Liver (tissue), 9 donors: ENCODE results near the gene TTYH2. TPM values are rescaled to one million over a fixed set of nuclear protein-coding genes. Genes with fewer than 3 reads are reported as not detected.

Source experiments
- DNase-seq: peaks from one replicate; pipeline ENCODE4 v3.0.0-alpha.2; 2017; ENCODE audit warnings: low spot score
- H3K27ac ChIP-seq, 2 donors: one replicate each; pipeline ENCODE4 v1.7.0; 2013; ENCODE audit warnings: inconsistent platforms in 2 of 2, low read length in 2 of 2, control low read depth in 1 of 2, low read depth in 1 of 2, mild to moderate bottlenecking in 1 of 2
- H3K27me3 ChIP-seq, 4 donors: one replicate each; pipeline versions ENCODE4 v1.6.1 to v1.7.0; 2013; ENCODE audit warnings: low read length in 3 of 4, inconsistent platforms in 1 of 4, mild to moderate bottlenecking in 1 of 4, moderate library complexity in 1 of 4; ENCODE audit not compliant: control insufficient read depth in 4 of 4, insufficient read depth in 4 of 4
- H3K36me3 ChIP-seq, 4 donors: one replicate each; pipeline versions ENCODE4 v1.6.1 to v1.7.0; 2013; ENCODE audit warnings: low read length in 3 of 4, mild to moderate bottlenecking in 3 of 4, low read depth in 1 of 4, moderate library complexity in 1 of 4; ENCODE audit not compliant: control insufficient read depth in 4 of 4, insufficient read depth in 3 of 4
- H3K4me1 ChIP-seq, 4 donors: one replicate each; pipeline versions ENCODE4 v1.6.1 to v1.7.0; 2013; ENCODE audit warnings: low read length in 3 of 4, mild to moderate bottlenecking in 3 of 4, moderate library complexity in 1 of 4; ENCODE audit not compliant: control insufficient read depth in 4 of 4, insufficient read depth in 4 of 4
- H3K4me3 ChIP-seq, 3 donors: one replicate each; pipeline versions ENCODE4 v1.6.1 to v1.7.0; 2013; ENCODE audit warnings: low read length in 3 of 3, control low read depth in 1 of 3, low read depth in 1 of 3, mild to moderate bottlenecking in 1 of 3
- H3K9ac ChIP-seq, 2 donors: one replicate each; pipeline ENCODE4 v1.7.0; 2013; ENCODE audit warnings: low read length in 2 of 2, mild to moderate bottlenecking in 2 of 2, moderate library complexity in 2 of 2, control low read depth in 1 of 2, low read depth in 1 of 2
- H3K9me3 ChIP-seq, 4 donors: one replicate each; pipeline versions ENCODE4 v1.6.1 to v1.7.0; 2013; ENCODE audit warnings: low read length in 3 of 4; ENCODE audit not compliant: control insufficient read depth in 4 of 4
- EGR1 ChIP-seq, 2 donors: IDR thresholded peaks; 2 replicates each; pipeline ENCODE4 v1.6.1; 2016 to 2018; ENCODE audit warnings: antibody characterized with exemption in 2 of 2, low read depth in 2 of 2
- FOXA1 ChIP-seq: IDR thresholded peaks from 2 replicates; pipeline ENCODE4 v1.6.1; 2016; ENCODE audit warnings: antibody characterized with exemption
- FOXA2 ChIP-seq: IDR thresholded peaks from 2 replicates; pipeline ENCODE4 v1.6.1; 2016; ENCODE audit warnings: antibody characterized with exemption
- GABPA ChIP-seq, 2 donors: IDR thresholded peaks in 1 of 2; conservative IDR thresholded peaks in 1 of 2; 2 replicates each; pipeline ENCODE4 v1.6.1; 2016; ENCODE audit warnings: antibody characterized with exemption in 2 of 2, mild to moderate bottlenecking in 1 of 2, moderate library complexity in 1 of 2
- HNF4A ChIP-seq, 2 donors: conservative IDR thresholded peaks; 2 replicates each; pipeline ENCODE4 v1.6.1; 2016; ENCODE audit warnings: antibody characterized with exemption in 2 of 2, mild to moderate bottlenecking in 2 of 2
- HNF4G ChIP-seq: IDR thresholded peaks from 2 replicates; pipeline ENCODE4 v1.6.1; 2016; ENCODE audit warnings: antibody characterized with exemption
- JUND ChIP-seq, 2 donors: IDR thresholded peaks; 2 replicates each; pipeline ENCODE4 v1.6.1; 2016; ENCODE audit warnings: antibody characterized with exemption in 2 of 2
- NR2F2 ChIP-seq: IDR thresholded peaks from 2 replicates; pipeline ENCODE4 v1.6.1; 2016; ENCODE audit warnings: antibody characterized with exemption
- RAD21 ChIP-seq, 2 donors: IDR thresholded peaks; 2 replicates each; pipeline ENCODE4 v1.6.1; 2016; ENCODE audit warnings: antibody characterized with exemption in 2 of 2, mild to moderate bottlenecking in 2 of 2
- SP1 ChIP-seq: IDR thresholded peaks from 2 replicates; pipeline ENCODE4 v1.6.1; 2018; ENCODE audit warnings: antibody characterized with exemption, mild to moderate bottlenecking
- TAF1 ChIP-seq: conservative IDR thresholded peaks from 2 replicates; pipeline ENCODE4 v1.6.1; 2016; ENCODE audit warnings: antibody characterized with exemption, mild to moderate bottlenecking
- YY1 ChIP-seq: IDR thresholded peaks from 2 replicates; pipeline ENCODE4 v1.6.1; 2016; ENCODE audit warnings: antibody characterized with exemption, mild to moderate bottlenecking
- WGBS: extraction: QIAGEN DNeasy Blood & Tissue Kit; methylation state at CpG from one replicate; pipeline ENCODE4 v1.1.7; 2013; 5-methylcytosine and 5-hydroxymethylcytosine counted together
- polyA plus RNA-seq, 2 donors: library from polyadenylated mRNA; stranded (reverse) in 1 of 2; unstranded in 1 of 2; fragments of 200-250 nt in 1 of 2; fragments of >200 nt in 1 of 2; fragmentation: Nextera tagmentation in 1 of 2; extraction: Ambion mirVana in 1 of 2; gene quantifications; one replicate each; pipeline versions ENCODE4 v1.2.1 to v1.2.3, GENCODE V29; 2013 to 2015
- total RNA-seq, 2 donors: library from RNA; depleted of rRNA; stranded (reverse); fragments of >200 nt; gene quantifications; one replicate each; pipeline ENCODE4 v1.2.3, GENCODE V29; 2014
- TF ChIP-seq, protein P1 (sequence below): IDR thresholded peaks from 2 replicates; pipeline ENCODE4 v1.6.1; 2016; ENCODE audit warnings: antibody characterized with exemption
- TF ChIP-seq, protein P2 (sequence below): IDR thresholded peaks from 2 replicates; pipeline ENCODE4 v1.6.1; 2016; ENCODE audit warnings: antibody characterized with exemption
- TF ChIP-seq, protein P3 (sequence below): fragments of 150-350 bp; IDR thresholded peaks from 2 replicates; pipeline ENCODE4 v1.5.1; 2017; ENCODE audit warnings: improper control_type of control experiment, low read depth, low read length; ENCODE audit not compliant: missing input control
- TF ChIP-seq, protein P4 (sequence below): IDR thresholded peaks from 2 replicates; pipeline ENCODE4 v1.6.1; 2016; ENCODE audit warnings: antibody characterized with exemption
- donor health status: healthy.
- donor health status: healthy.
- donor health status: healthy.
- donor health status: healthy.
- donor health status: healthy.

TTYH2 gene
- total and polyA plus RNA-seq, 4 donors: 0.40 to 2.4 (median 0.99) TPM

DNA sequence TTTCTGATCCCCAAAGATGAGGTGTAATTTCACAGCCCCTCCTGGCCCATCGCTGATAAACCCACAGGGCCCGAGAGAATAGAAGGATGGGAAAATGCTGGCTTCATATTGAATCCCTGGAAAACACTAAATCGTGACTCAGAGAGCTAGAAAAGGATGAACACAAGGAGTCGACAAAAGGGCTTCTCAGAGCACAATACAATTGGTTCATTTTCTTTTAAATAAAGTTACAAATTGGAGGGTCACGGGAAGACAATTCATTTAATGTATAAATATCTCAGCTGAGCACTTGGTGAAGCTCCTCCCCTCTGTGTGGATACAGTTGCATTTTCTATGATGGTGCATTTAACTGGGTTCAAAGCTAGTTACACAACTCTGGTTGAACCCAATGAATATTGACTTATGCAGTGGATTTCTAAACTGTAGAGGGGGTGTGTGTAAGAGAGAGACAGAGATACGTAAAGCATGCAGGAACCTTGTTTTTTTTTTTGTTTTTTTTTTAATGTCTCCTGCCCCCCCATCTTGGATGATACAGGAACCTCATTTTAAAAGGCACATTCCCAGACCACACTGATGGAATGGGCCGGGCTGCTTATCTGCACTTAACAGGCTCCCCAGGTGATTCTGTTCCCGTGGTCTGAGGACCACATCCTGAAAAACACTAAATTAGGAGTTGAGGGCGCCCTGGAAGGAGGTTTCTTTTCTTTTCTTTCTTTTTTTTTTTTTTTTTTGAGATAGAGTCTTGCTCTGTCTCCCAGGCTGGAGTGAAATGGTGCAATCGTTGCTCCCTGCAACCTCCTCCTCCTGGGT is 14.1 kb downstream of the TTYH2 start:
- WGBS: 84% methylated on average over 10 of the region's 10 CpGs
- no peak for DNase-seq
- no peak overlapping the region for H3K27ac ChIP-seq
- no peaks in the 10 kb centered on the region for H3K9me3 ChIP-seq
- no peaks in the 10 kb centered on the region for H3K36me3 ChIP-seq
- no peak for TF ChIP-seq FOXA2
- TF ChIP-seq, protein P1, sequence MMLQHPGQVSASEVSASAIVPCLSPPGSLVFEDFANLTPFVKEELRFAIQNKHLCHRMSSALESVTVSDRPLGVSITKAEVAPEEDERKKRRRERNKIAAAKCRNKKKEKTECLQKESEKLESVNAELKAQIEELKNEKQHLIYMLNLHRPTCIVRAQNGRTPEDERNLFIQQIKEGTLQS: no peak
- TF ChIP-seq RAD21 (IDR thresholded peaks at IDR 0.05): no peak
- TF ChIP-seq EGR1 (IDR thresholded peaks at IDR 0.05; ENCODE audit: low read depth in 2 of 2): no peak
- no peak for TF ChIP-seq JUND (IDR thresholded peaks at IDR 0.05)
- no peak for TF ChIP-seq HNF4A (conservative IDR thresholded peaks at IDR 0.05)
- no peak for TF ChIP-seq YY1
- TF ChIP-seq SP1: no peak
- H3K4me1 ChIP-seq: no peaks in the 10 kb centered on the region
- no peak overlapping the region for H3K9ac ChIP-seq
- no peak overlapping the region for H3K4me3 ChIP-seq
- H3K27me3 ChIP-seq: no peaks in the 10 kb centered on the region

DNA sequence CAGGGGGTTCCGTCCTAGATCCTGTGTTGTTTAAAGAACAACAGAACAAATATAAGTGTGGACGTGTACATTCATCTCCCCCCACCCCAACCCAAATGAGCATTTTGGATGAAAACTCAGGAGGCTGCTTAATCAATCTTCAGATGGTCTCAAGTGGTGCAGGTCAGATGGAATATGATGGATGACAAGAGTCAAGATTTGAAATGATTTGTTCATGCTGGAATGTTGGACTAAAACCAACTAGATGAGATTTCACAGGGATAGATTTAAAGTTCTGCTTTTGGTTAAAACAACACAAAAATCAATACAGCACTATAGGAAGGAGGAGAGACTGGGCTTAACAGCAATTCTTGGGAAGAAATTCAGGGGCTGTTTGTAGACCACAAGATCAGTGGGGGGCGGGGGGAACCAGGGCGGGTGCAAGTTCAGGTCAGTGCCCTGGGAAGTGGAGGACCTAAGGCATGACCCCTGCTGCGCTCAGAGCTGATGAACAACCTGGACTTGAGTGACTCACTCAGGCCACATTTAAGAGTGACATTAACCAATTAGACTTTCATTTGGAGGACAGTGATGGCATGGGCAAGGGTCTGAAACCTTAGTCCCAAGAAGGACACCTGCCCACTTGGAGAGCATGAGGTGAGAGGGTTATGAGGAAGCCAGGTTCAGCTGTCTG is 15.1 kb downstream of the TTYH2 start:
- no peak overlapping the region for H3K27ac ChIP-seq

More for the DNA sequence above, 15.1 kb downstream of the TTYH2 start:
- 63% methylated on average over 5 of the region's 5 CpGs for WGBS
- Histone ChIP-seq H3K36me3 (no peaks in the 10 kb centered on the region), H3K9ac (no peak overlapping the region), H3K4me3 (no peak overlapping the region), H3K9me3 (no peaks in the 10 kb centered on the region), H3K4me1 (no peaks in the 10 kb centered on the region), H3K27me3 (no peaks in the 10 kb centered on the region)
- DNase-seq: no peak
- TF ChIP-seq NR2F2: no peak
- TF ChIP-seq, protein P2, sequence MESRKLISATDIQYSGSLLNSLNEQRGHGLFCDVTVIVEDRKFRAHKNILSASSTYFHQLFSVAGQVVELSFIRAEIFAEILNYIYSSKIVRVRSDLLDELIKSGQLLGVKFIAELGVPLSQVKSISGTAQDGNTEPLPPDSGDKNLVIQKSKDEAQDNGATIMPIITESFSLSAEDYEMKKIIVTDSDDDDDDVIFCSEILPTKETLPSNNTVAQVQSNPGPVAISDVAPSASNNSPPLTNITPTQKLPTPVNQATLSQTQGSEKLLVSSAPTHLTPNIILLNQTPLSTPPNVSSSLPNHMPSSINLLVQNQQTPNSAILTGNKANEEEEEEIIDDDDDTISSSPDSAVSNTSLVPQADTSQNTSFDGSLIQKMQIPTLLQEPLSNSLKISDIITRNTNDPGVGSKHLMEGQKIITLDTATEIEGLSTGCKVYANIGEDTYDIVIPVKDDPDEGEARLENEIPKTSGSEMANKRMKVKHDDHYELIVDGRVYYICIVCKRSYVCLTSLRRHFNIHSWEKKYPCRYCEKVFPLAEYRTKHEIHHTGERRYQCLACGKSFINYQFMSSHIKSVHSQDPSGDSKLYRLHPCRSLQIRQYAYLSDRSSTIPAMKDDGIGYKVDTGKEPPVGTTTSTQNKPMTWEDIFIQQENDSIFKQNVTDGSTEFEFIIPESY: no peak
- no peak for TF ChIP-seq HNF4A (conservative IDR thresholded peaks at IDR 0.05)
- TF ChIP-seq FOXA1: no peak
- TF ChIP-seq, protein P3, sequence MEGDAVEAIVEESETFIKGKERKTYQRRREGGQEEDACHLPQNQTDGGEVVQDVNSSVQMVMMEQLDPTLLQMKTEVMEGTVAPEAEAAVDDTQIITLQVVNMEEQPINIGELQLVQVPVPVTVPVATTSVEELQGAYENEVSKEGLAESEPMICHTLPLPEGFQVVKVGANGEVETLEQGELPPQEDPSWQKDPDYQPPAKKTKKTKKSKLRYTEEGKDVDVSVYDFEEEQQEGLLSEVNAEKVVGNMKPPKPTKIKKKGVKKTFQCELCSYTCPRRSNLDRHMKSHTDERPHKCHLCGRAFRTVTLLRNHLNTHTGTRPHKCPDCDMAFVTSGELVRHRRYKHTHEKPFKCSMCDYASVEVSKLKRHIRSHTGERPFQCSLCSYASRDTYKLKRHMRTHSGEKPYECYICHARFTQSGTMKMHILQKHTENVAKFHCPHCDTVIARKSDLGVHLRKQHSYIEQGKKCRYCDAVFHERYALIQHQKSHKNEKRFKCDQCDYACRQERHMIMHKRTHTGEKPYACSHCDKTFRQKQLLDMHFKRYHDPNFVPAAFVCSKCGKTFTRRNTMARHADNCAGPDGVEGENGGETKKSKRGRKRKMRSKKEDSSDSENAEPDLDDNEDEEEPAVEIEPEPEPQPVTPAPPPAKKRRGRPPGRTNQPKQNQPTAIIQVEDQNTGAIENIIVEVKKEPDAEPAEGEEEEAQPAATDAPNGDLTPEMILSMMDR: no peak
- no peak for TF ChIP-seq SP1
- TF ChIP-seq, protein P1: no peak
- no peak for TF ChIP-seq JUND (IDR thresholded peaks at IDR 0.05)
- TF ChIP-seq HNF4G: no peak
- TF ChIP-seq TAF1: no peak
- TF ChIP-seq, protein P4, sequence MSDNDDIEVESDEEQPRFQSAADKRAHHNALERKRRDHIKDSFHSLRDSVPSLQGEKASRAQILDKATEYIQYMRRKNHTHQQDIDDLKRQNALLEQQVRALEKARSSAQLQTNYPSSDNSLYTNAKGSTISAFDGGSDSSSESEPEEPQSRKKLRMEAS: no peak
- no peak for TF ChIP-seq GABPA (IDR thresholded peaks at IDR 0.05 in 1 of 2, conservative IDR thresholded peaks at IDR 0.05 in 1 of 2)
- TF ChIP-seq FOXA2: no peak
